Neural cell (in vitro differentiated cells): ENCODE measurements around the gene CIITA. TPM values are rescaled to one million over a fixed set of nuclear protein-coding genes. Genes with fewer than 3 reads are reported as not detected.

ENCODE experiments used
- H2AFZ ChIP-seq: fragments of 200-600, 300-800 bp; sonication (generic), shearing (Covaris generic); 2 replicates; pipeline ENCODE4 v1.6.0; 2014; ENCODE audit warnings: low read depth, mild to moderate bottlenecking, antibody characterized with exemption, low read length, moderate library complexity
- H3F3A ChIP-seq: fragments of 200-600 bp; shearing (Covaris generic); 2 replicates; pipeline ENCODE4 v1.6.1; 2016; ENCODE audit warnings: mild to moderate bottlenecking, moderate library complexity, mixed read lengths, antibody characterized with exemption, low read length; ENCODE audit not compliant: insufficient read depth, poor library complexity, severe bottlenecking
- H3K27ac ChIP-seq: fragments of 200-600, 300-800 bp; sonication (generic), shearing (Covaris generic); 2 replicates; pipeline ENCODE4 v1.5.1; 2014; ENCODE audit warnings: mild to moderate bottlenecking, low read length, moderate library complexity
- H3K27me3 ChIP-seq: fragments of 300-800, 200-600 bp; sonication (generic), shearing (Covaris generic); 2 replicates; pipeline ENCODE4 v1.6.0; 2014; ENCODE audit warnings: mild to moderate bottlenecking, low read depth, low read length, moderate library complexity; ENCODE audit not compliant: insufficient read depth
- H3K36me3 ChIP-seq: fragments of 300-800, 200-600 bp; sonication (generic), shearing (Covaris generic); 2 replicates; pipeline ENCODE4 v1.5.1; 2014; ENCODE audit warnings: mild to moderate bottlenecking, antibody characterized with exemption, low read length, moderate library complexity; ENCODE audit not compliant: insufficient read depth
- H3K4me2 ChIP-seq: fragments of 300-800, 200-600 bp; sonication (generic), shearing (Covaris generic); 2 replicates; pipeline ENCODE4 v1.6.0; 2014; ENCODE audit warnings: mild to moderate bottlenecking, low read length
- H3K4me3 ChIP-seq: fragments of 300-800, 200-600 bp; sonication (generic), shearing (Covaris generic); 2 replicates; pipeline ENCODE4 v1.5.1; 2014; ENCODE audit warnings: mild to moderate bottlenecking, low read length, moderate library complexity
- H3K79me2 ChIP-seq: fragments of 200-600 bp; shearing (Covaris generic); replicated peaks from 2 replicates; pipeline ENCODE4 v1.6.0; 2014; ENCODE audit warnings: mild to moderate bottlenecking, low read length, moderate library complexity; ENCODE audit not compliant: insufficient read depth
- H3K9ac ChIP-seq: fragments of 300-800, 200-600 bp; sonication (generic), shearing (Covaris generic); 2 replicates; pipeline ENCODE4 v1.6.1; 2016; ENCODE audit warnings: mild to moderate bottlenecking, low read length, mixed read lengths
- H3K9me2 ChIP-seq: fragments of 200-600 bp; shearing (Covaris generic); 2 replicates; pipeline ENCODE4 v1.6.1; 2016; ENCODE audit warnings: mild to moderate bottlenecking, low read length, mixed read lengths; ENCODE audit not compliant: insufficient read depth
- H3K9me3 ChIP-seq: fragments of 200-600, 300-800 bp; sonication (generic), shearing (Covaris generic); 2 replicates; pipeline ENCODE4 v1.6.1; 2016; ENCODE audit warnings: mild to moderate bottlenecking, mixed run types, low read length, moderate library complexity, mixed read lengths
- H4K20me1 ChIP-seq: fragments of 200-600 bp; shearing (Covaris generic); 2 replicates; pipeline ENCODE4 v1.6.1; 2016; ENCODE audit warnings: mild to moderate bottlenecking, mixed run types; ENCODE audit not compliant: insufficient read depth
- EP300 ChIP-seq: fragments of 450-650 bp; conservative IDR thresholded peaks from 2 replicates; pipeline ENCODE4 v1.6.1; 2014; ENCODE audit warnings: antibody characterized with exemption, mild to moderate bottlenecking, moderate library complexity; ENCODE audit not compliant: poor library complexity, severe bottlenecking
- EZH2 ChIP-seq: fragments of 200-600, 300-800 bp; shearing (Covaris generic), sonication (generic); IDR thresholded peaks from 2 replicates; pipeline ENCODE4 v1.6.1; 2014; ENCODE audit warnings: antibody characterized with exemption, low read length, borderline replicate concordance, mild to moderate bottlenecking; ENCODE audit not compliant: insufficient read depth, poor library complexity, severe bottlenecking
- MXI1 ChIP-seq: fragments of 450-650 bp; conservative IDR thresholded peaks from 2 replicates; pipeline ENCODE4 v1.6.1; 2014; ENCODE audit warnings: antibody characterized with exemption, mild to moderate bottlenecking; ENCODE audit not compliant: poor library complexity, severe bottlenecking
- POLR2AphosphoS5 ChIP-seq: IDR thresholded peaks from 2 replicates; pipeline ENCODE4 v1.6.1; 2012
- RAD21 ChIP-seq: fragments of 450-650 bp; conservative IDR thresholded peaks from 2 replicates; pipeline ENCODE4 v1.6.1; 2014; ENCODE audit warnings: antibody characterized with exemption, mild to moderate bottlenecking, moderate library complexity
- SMC3 ChIP-seq: fragments of 450-650 bp; conservative IDR thresholded peaks from 2 replicates; pipeline ENCODE4 v1.6.1; 2014; ENCODE audit warnings: antibody characterized with exemption, mild to moderate bottlenecking, moderate library complexity; ENCODE audit not compliant: poor library complexity
- TAF1 ChIP-seq: IDR thresholded peaks from 2 replicates; pipeline ENCODE4 v1.6.1; 2012; ENCODE audit warnings: low read depth
- polyA plus RNA-seq: library from polyadenylated mRNA; depleted of rRNA; stranded (reverse); fragments of >200 nt; gene quantifications from 2 replicates; pipeline ENCODE4 v1.2.3, GENCODE V29; 2014
- TF ChIP-seq, protein P1 (sequence below): IDR thresholded peaks from 2 replicates; pipeline ENCODE4 v1.6.1; 2012; ENCODE audit warnings: borderline replicate concordance
- TF ChIP-seq, protein P2 (sequence below): fragments of 450-650 bp; IDR thresholded peaks from 2 replicates; pipeline ENCODE4 v1.5.1; 2014; ENCODE audit warnings: antibody characterized with exemption, mild to moderate bottlenecking, moderate library complexity; ENCODE audit not compliant: poor library complexity, severe bottlenecking

Gene CIITA
- polyA plus RNA-seq, 1 donor from 2014 or later = not detected

DNA sequence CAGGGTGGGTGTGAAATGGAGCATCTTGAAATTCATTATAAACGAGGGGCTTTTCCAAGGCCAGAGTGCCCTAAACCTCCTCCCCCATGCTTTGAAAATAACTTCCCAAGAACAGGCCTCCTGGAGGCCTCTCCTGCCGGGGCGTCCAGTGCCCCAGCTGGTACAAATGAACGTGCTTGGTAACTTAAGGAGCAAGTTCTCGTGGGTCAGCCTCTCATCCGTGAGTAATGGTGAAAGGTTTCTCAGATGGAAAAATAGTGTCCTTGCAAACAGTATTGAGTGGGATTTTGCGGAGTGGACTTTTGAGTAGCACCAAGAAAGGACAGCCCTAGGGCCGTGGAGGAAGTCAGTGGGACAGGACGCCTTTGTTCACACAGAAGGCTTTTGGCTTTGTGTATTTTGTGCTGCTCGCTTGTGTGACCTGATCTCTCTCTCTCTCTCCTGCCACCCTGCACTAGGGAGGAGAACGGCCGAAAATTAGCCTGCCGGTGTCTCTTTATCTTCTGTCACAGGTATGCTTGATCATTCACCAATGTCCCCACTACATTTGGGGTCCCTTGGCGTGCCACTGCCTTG is 102.0 kb downstream of the CIITA start:
- no peak overlapping the region for H3K4me2 ChIP-seq
- no peak overlapping the region for H2AFZ ChIP-seq
- H3K4me3 ChIP-seq = no peak overlapping the region
- H4K20me1 ChIP-seq = no peaks in the 10 kb centered on the region
- H3K79me2 ChIP-seq = no peaks in the 10 kb centered on the region
- no peak overlapping the region for H3K9ac ChIP-seq
- H3K9me3 ChIP-seq = no peaks in the 10 kb centered on the region
- TF ChIP-seq EZH2 (no peak), POLR2AphosphoS5 (no peak)
- peaks cover 12% of the 10 kb centered on the region for H3K36me3 ChIP-seq
- no peaks in the 10 kb centered on the region for H3K27me3 ChIP-seq
- H3F3A ChIP-seq = no peaks in the 10 kb centered on the region
- no peak overlapping the region for H3K27ac ChIP-seq
- no peaks in the 10 kb centered on the region for H3K9me2 ChIP-seq

DNA sequence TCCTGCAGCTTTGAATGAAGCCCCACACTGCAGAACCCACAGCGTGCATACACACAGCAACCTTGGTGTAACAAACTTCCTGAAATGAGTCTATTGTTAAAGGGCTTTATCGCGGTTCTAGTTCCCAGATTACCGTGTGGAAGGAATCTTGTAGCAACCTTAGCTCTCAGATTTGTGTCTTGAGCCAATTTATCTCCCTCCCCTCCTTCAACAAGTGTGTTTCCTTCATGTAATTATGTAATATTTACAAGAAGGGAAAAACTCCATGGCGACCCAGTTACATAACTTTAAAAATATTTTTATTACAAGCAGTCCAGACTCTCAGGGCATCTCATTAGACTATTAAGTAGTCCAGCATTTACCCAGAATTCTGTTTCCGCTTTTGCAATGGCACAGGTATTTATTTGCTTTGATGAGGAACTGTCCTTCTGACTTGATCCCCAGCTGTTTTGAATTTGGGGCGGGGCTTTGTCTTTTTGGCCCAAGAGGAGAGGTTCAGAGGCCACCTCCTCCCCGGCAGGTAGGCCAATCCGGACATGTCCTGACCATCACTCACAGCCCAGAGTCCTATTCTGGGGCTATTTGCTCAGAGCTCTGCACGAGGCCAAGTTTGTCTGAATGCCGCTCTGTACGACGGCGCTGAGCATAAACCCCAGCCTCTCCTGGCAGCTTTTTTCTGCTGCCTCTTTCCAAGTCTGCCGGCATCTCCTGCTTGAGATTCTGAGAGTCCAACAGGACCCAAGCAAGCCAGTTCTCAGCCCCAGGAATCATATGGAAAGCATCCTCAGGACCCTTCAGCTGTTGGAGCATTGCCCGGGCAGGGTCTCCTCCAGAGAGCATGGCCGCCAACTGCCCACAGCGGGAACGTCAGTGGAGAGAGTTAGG is 103.0 kb downstream of the CIITA start:
- Histone ChIP-seq H3F3A (no peaks in the 10 kb centered on the region), H3K9me2 (no peaks in the 10 kb centered on the region), H3K36me3 (peaks cover 7% of the 10 kb centered on the region), H3K4me3 (no peak overlapping the region), H3K27me3 (no peaks in the 10 kb centered on the region), H2AFZ (no peak overlapping the region), H3K27ac (no peak overlapping the region), H3K9ac (no peak overlapping the region), H3K79me2 (no peaks in the 10 kb centered on the region), H3K4me2 (no peak overlapping the region), H4K20me1 (no peaks in the 10 kb centered on the region), H3K9me3 (no peaks in the 10 kb centered on the region)
- TF ChIP-seq RAD21 (no peak), EZH2 (no peak), MXI1 (no peak), TAF1 (no peak), SMC3 (no peak), EP300 (no peak), POLR2AphosphoS5 (no peak)
- TF ChIP-seq, protein P1, sequence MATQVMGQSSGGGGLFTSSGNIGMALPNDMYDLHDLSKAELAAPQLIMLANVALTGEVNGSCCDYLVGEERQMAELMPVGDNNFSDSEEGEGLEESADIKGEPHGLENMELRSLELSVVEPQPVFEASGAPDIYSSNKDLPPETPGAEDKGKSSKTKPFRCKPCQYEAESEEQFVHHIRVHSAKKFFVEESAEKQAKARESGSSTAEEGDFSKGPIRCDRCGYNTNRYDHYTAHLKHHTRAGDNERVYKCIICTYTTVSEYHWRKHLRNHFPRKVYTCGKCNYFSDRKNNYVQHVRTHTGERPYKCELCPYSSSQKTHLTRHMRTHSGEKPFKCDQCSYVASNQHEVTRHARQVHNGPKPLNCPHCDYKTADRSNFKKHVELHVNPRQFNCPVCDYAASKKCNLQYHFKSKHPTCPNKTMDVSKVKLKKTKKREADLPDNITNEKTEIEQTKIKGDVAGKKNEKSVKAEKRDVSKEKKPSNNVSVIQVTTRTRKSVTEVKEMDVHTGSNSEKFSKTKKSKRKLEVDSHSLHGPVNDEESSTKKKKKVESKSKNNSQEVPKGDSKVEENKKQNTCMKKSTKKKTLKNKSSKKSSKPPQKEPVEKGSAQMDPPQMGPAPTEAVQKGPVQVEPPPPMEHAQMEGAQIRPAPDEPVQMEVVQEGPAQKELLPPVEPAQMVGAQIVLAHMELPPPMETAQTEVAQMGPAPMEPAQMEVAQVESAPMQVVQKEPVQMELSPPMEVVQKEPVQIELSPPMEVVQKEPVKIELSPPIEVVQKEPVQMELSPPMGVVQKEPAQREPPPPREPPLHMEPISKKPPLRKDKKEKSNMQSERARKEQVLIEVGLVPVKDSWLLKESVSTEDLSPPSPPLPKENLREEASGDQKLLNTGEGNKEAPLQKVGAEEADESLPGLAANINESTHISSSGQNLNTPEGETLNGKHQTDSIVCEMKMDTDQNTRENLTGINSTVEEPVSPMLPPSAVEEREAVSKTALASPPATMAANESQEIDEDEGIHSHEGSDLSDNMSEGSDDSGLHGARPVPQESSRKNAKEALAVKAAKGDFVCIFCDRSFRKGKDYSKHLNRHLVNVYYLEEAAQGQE = no peak
- TF ChIP-seq, protein P2, sequence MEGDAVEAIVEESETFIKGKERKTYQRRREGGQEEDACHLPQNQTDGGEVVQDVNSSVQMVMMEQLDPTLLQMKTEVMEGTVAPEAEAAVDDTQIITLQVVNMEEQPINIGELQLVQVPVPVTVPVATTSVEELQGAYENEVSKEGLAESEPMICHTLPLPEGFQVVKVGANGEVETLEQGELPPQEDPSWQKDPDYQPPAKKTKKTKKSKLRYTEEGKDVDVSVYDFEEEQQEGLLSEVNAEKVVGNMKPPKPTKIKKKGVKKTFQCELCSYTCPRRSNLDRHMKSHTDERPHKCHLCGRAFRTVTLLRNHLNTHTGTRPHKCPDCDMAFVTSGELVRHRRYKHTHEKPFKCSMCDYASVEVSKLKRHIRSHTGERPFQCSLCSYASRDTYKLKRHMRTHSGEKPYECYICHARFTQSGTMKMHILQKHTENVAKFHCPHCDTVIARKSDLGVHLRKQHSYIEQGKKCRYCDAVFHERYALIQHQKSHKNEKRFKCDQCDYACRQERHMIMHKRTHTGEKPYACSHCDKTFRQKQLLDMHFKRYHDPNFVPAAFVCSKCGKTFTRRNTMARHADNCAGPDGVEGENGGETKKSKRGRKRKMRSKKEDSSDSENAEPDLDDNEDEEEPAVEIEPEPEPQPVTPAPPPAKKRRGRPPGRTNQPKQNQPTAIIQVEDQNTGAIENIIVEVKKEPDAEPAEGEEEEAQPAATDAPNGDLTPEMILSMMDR = no peak
